Measurements from ENCODE around the gene PICK1.

The PICK1 gene

GRCh38 chr22:38122616-38123015 lies 65.4 kb downstream of the PICK1 start:
- DNase-seq = no peak

- DNase-seq = no peak
Measured at GRCh38 chr22:38124236-38124974, 67.2 kb downstream of the PICK1 start.

GRCh38 chr22:38125038-38125610 lies 67.9 kb downstream of the PICK1 start:
- DNase-seq = no peak

All from suppressor macrophage treated with lipopolysaccharide for 4 hours (primary cell).